Testis (tissue), 2 donors: ENCODE measurements around the gene KLF11.

Source experiments
- CTCF ChIP-seq, 3 experiments: fragments of 450-650 bp in 2 of 3; fragments of 200-600 bp in 1 of 3; sonication (generic) in 1 of 3; IDR thresholded peaks; one replicate each; pipeline ENCODE4 v1.5.1; 2016 to 2019; ENCODE audit warnings: antibody characterized with exemption in 3 of 3, mild to moderate bottlenecking in 2 of 3, moderate library complexity in 1 of 3
- POLR2A ChIP-seq: fragments of 450-650 bp; IDR thresholded peaks from one replicate; pipeline ENCODE4 v1.6.1; 2017; ENCODE audit warnings: antibody characterized with exemption, mild to moderate bottlenecking, moderate library complexity

GRCh38 chr2:10041711-10042110, 1.6 kb upstream of the KLF11 start:
- TF ChIP-seq CTCF (IDR thresholded peaks at IDR 0.05): no peak
- no peak for TF ChIP-seq POLR2A
